Heart right ventricle (tissue), 16 donors: ENCODE data around the gene SCAMP4. TPM values are rescaled to one million over a fixed set of nuclear protein-coding genes. Genes with fewer than 3 reads are reported as not detected.

Source experiments
- ATAC-seq, 8 donors: fragments of 200-7000 bp; cut with Tn5 transposase; one replicate each; pipeline ENCODE4 v1.9.1; 2020; ENCODE audit warnings: mild to moderate bottlenecking in 8 of 8, moderate library complexity in 8 of 8, moderate number of reproducible peaks in 1 of 8
- DNase-seq, 2 donors: peaks; one replicate each; pipeline ENCODE4 v3.0.0-alpha.2; 2020
- H3K27ac ChIP-seq, 10 donors: fragments of 200-600 bp; sonication (generic) in 2 of 10; one replicate each; pipeline versions ENCODE4 v1.5.0 to v1.8.0; 2020 to 2022; ENCODE audit warnings: mild to moderate bottlenecking in 3 of 10
- H3K27me3 ChIP-seq, 7 donors: fragments of 200-600 bp; one replicate each; pipeline ENCODE4 v1.8.0; 2021 to 2022; ENCODE audit warnings: mild to moderate bottlenecking in 2 of 7
- H3K36me3 ChIP-seq, 9 donors: fragments of 200-600 bp; sonication (generic) in 1 of 9; one replicate each; pipeline versions ENCODE4 v1.5.0 to v1.8.0; 2020 to 2022; ENCODE audit warnings: mild to moderate bottlenecking in 2 of 9
- H3K4me1 ChIP-seq, 9 donors: fragments of 200-600 bp; sonication (generic) in 1 of 9; one replicate each; pipeline versions ENCODE4 v1.5.0 to v1.8.0; 2020 to 2022; ENCODE audit warnings: mild to moderate bottlenecking in 4 of 9
- H3K4me3 ChIP-seq, 10 donors: fragments of 200-600 bp; sonication (generic) in 2 of 10; one replicate each; pipeline versions ENCODE4 v1.5.0 to v1.8.0; 2020 to 2022; ENCODE audit warnings: mild to moderate bottlenecking in 7 of 10, moderate library complexity in 2 of 10
- H3K9me3 ChIP-seq, 11 donors: fragments of 200-600 bp in 10 of 11; sonication (generic) in 2 of 11; one replicate each; pipeline versions ENCODE4 v1.5.0 to v1.8.0; 2013 to 2022; ENCODE audit warnings: mild to moderate bottlenecking in 2 of 11, control low read depth in 1 of 11, moderate library complexity in 1 of 11
- CTCF ChIP-seq, 9 donors: fragments of 200-600 bp; sonication (generic) in 2 of 9; IDR thresholded peaks; one replicate each; pipeline versions ENCODE4 v1.5.0 to v1.8.0; 2021 to 2022; ENCODE audit warnings: antibody characterized with exemption in 9 of 9, mild to moderate bottlenecking in 5 of 9, moderate library complexity in 1 of 9
- WGBS, 2 donors: extraction: QIAGEN DNeasy Blood & Tissue Kit; methylation state at CpG; one replicate each; pipeline ENCODE4 v1.1.7; 2013; ENCODE audit warnings: inconsistent platforms in 1 of 2; 5-methylcytosine and 5-hydroxymethylcytosine counted together
- intact Hi-C, 10 donors: fragments of 100-400 bp; cut with DNase I; formaldehyde crosslinking; loops; one replicate each; pipeline versions ENCODE4 v1.11.1 to v1.14.2; 2022
- polyA plus RNA-seq, 2 donors: library from polyadenylated mRNA; stranded (reverse); fragments of 200-250 nt; gene quantifications; one replicate each; pipeline ENCODE4 v1.2.3, GENCODE V29; 2013
- total RNA-seq, 10 donors: library from RNA; stranded (reverse); fragmentation: NEBNext Ultra II Directional in 3 of 10; extraction: Animal tissue kit (Norgen Biotek cat#: 25700) in 3 of 10; gene quantifications; one replicate each; pipeline versions ENCODE4 v1.2.1 to v1.2.4, GENCODE V29; 2021 to 2023
- donor health status: Arrhythmogenic right ventricular cardiomyopathy.
- donor health status: ischemic (EF 13 %, LVEDD 7.1; RV severe dilation, severe dysfunction).
- donor health status: healthy with polysubstance abuse.
- donor health status: DM: no; HTN: yes; CAD: no.
- donor health status: DM: no; HTN: no; CAD: no.
- donor health status: ischemic (EF 25% LVEDD 6.9; RV normal size, moderate dysfunction).
- donor health status: ischemic (EF 25% LVEDD 5.7; RV mildly dilated, moderate dysfunction).
- donor health status: healthy.
- donor health status: DM: yes; HTN: yes; CAD: no.
- donor health status: Ischemic cardiomyopathy.
- donor health status: ischemic (EF 35%, LVEDD 5.7; RV mildly dilated, moderate dysfunction).
- donor health status: nonischemic (EF 11% LVEDD 7.7; RV severe dilation, severe dysfunction).
- donor health status: DM: yes; HTN: yes; CAD: no.
- donor health status: PGD.
- donor health status: ischemic (EF 29% LVEDD 5.4; RV normal size, mild dysfunction).
- donor health status: nonischemic (EF 23%, LVEDD 6.1; RV moderate dilation, normal function).

Gene SCAMP4
- total and polyA plus RNA-seq, 12 donors: 11.7 to 24.2 (median 15.8) TPM

GRCh38 chr19:1936430-1936829 lies 31.2 kb downstream of the SCAMP4 start:
- H3K27me3 ChIP-seq: no peaks in the 10 kb centered on the region
- no peak for TF ChIP-seq CTCF (IDR thresholded peaks at IDR 0.05)
- DNase-seq (no peak), ATAC-seq (no peak)
- peaks cover 0 to 25% (median 19%) of the 10 kb centered on the region in 9 donors for H3K4me1 ChIP-seq
- intact Hi-C loops: loop anchor here in 3 of 10 donors (5.0 to 10.0 kb wide), 3 partner anchors 69 to 1568 kb away; partner anchors contain the start of genes BTBD2 (in 1 of the 3), DOHH (in 1 of the 3) and FZR1 (in 1 of the 3)
- H3K9me3 ChIP-seq: peaks cover 0 to 9% (median 0%) of the 10 kb centered on the region in 11 donors
- H3K4me3 ChIP-seq: no peak overlapping the region
- WGBS, 2 donors: 79 to 80% methylated on average over 3 of the region's 3 CpGs
- H3K36me3 ChIP-seq: no peaks in the 10 kb centered on the region
- H3K27ac ChIP-seq: peak overlapping the region in 1 of 10 donors; percentile 59

GRCh38 chr19:1936916-1937610 lies 31.9 kb downstream of the SCAMP4 start:
- H3K9me3 ChIP-seq: peaks cover 0 to 9% (median 0%) of the 10 kb centered on the region in 11 donors
- intact Hi-C loops: loop anchor here in 3 of 10 donors (5.0 to 10.0 kb wide), 3 partner anchors 70 to 1568 kb away; partner anchors contain the start of genes BTBD2 (in 1 of the 3), DOHH (in 1 of the 3) and FZR1 (in 1 of the 3)
- no peaks in the 10 kb centered on the region for H3K27me3 ChIP-seq
- ATAC-seq: no peak
- no peak overlapping the region for H3K4me3 ChIP-seq
- no peak for DNase-seq
- peaks cover 0 to 28% (median 19%) of the 10 kb centered on the region in 9 donors for H3K4me1 ChIP-seq
- H3K27ac ChIP-seq: no peak overlapping the region
- no peaks in the 10 kb centered on the region for H3K36me3 ChIP-seq
- no peak for TF ChIP-seq CTCF (IDR thresholded peaks at IDR 0.05)
- WGBS, 2 donors: 89% methylated on average over 24 of the region's 24 CpGs

- no peak overlapping the region for H3K4me3 ChIP-seq
- no peak for ATAC-seq
- no peaks in the 10 kb centered on the region for H3K27me3 ChIP-seq
- 82 to 84% methylated on average over 7 of the region's 7 CpGs for WGBS, 2 donors
- DNase-seq: no peak
- TF ChIP-seq CTCF (IDR thresholded peaks at IDR 0.05): no peak
- H3K27ac ChIP-seq: no peak overlapping the region
- peaks cover 6 to 38% (median 28%) of the 10 kb centered on the region in 9 donors for H3K4me1 ChIP-seq
- H3K36me3 ChIP-seq: no peaks in the 10 kb centered on the region
- intact Hi-C loops: loop anchor here in 3 of 10 donors (5.0 to 10.0 kb wide), 3 partner anchors 71 to 1567 kb away; partner anchors contain the start of genes BTBD2 (in 1 of the 3), DOHH (in 1 of the 3) and FZR1 (in 1 of the 3)
- H3K9me3 ChIP-seq: peaks cover 0 to 9% (median 0%) of the 10 kb centered on the region in 11 donors
Measured at GRCh38 chr19:1938071-1938470, 32.9 kb downstream of the SCAMP4 start.

GRCh38 chr19:1941146-1942077 lies 36.2 kb downstream of the SCAMP4 start, which contains the start of gene CSNK1G2:
Gene CSNK1G2 (plus strand): TSS chr19:1941172. CDS start chr19:1969773, 28,601 bp downstream.
- H3K27ac ChIP-seq: peak within 1 kb of the TSS; percentile 95 to 100 (median 99)
- ATAC-seq: peak in 2 of 8 donors; percentile 0 to 4
- H3K36me3 ChIP-seq: no peaks in the 10 kb centered on the region
- 0% methylated on average over 69 to 97 of the region's 97 CpGs for whole genome bisulfite sequencing, 2 donors
- DNase-seq: no peak
- intact Hi-C loops: no loop called here
- peaks cover 9 to 49% (median 36%) of the 10 kb centered on the region in 9 donors for H3K4me1 ChIP-seq
- H3K9me3 ChIP-seq: no peaks in the 10 kb centered on the region
- H3K4me3 ChIP-seq: peak within 1 kb of the TSS; percentile 55 to 91 (median 72)
- no peaks in the 10 kb centered on the region for H3K27me3 ChIP-seq
- peak in 1 of 9 donors; percentile 36 for TF ChIP-seq CTCF (IDR thresholded peaks at IDR 0.05)
